K562 (cell line): ENCODE results near the gene RAB1B. TPM values are rescaled to one million over a fixed set of nuclear protein-coding genes. Genes with fewer than 3 reads are reported as not detected.

Source experiments
- ATAC-seq: fragments of 200-7000 bp; cut with Tn5 transposase; 3 replicates; pipeline ENCODE4 v1.9.1; 2020; ENCODE audit warnings: moderate library complexity
- BruUV-seq: library from RNA; stranded (reverse); fragments of 400-500 nt; replicated peaks from 2 replicates; lab custom pipeline; 2021; lab: Mats Ljungman, UMichigan
- CTCF ChIA-PET: fragments of 300-600 bp; formaldehyde crosslinking; extraction: SDS; loops from one replicate; lab custom pipeline; 2021; ENCODE audit warnings: low intra/inter-chr PET ratio; lab: Yijun Ruan, JAX
- POLR2A ChIA-PET: fragments of 300-600, 350-650 bp; sonication (Branson Sonifier 250); formaldehyde crosslinking; extraction: SDS; loops from one replicate; lab custom pipeline; 2021; ENCODE audit warnings: antibody characterized with exemption, inconsistent platforms; lab: Yijun Ruan, JAX
- DNase-seq, 4 experiments: peaks; one replicate each; pipeline versions ENCODE4 v3.0.0 to v3.0.0-alpha.2; 2011 to 2018; ENCODE audit warnings: low spot score in 3 of 4, mixed read lengths in 3 of 4; ENCODE audit errors: extremely low read depth in 1 of 4
- FAIRE-seq: peaks from 2 replicates; lab custom pipeline; 2011; peaks lifted over from hg19 to GRCh38; lab: Jason Lieb, UNC
- H2AFZ ChIP-seq: 2 replicates; pipeline ENCODE4 v1.6.0; 2011; ENCODE audit warnings: low read depth, low read length, control low read depth, inconsistent platforms
- H3K27ac ChIP-seq: fragments of 200-600 bp; 3 replicates; pipeline ENCODE4 v1.8.0; 2011; ENCODE audit warnings: low read depth, mild to moderate bottlenecking, control low read depth, inconsistent platforms, low read length, moderate library complexity, mixed read lengths; ENCODE audit errors: extremely low read depth
- H3K27me3 ChIP-seq, 2 experiments: fragments of 300-600 bp in 1 of 2; 2 replicates in 1 of 2; 3 replicates in 1 of 2; pipeline versions ENCODE4 v1.6.0 to v1.8.0; 2011; ENCODE audit warnings: inconsistent platforms in 2 of 2, low read length in 2 of 2, mild to moderate bottlenecking in 1 of 2, mixed read lengths in 1 of 2, moderate library complexity in 1 of 2; ENCODE audit not compliant: control insufficient read depth in 2 of 2, insufficient read depth in 2 of 2
- H3K36me3 ChIP-seq: fragments of 300-600 bp; 3 replicates; pipeline ENCODE4 v1.8.0; 2011; ENCODE audit warnings: mild to moderate bottlenecking, low read length, inconsistent platforms; ENCODE audit not compliant: control insufficient read depth, insufficient read depth
- H3K4me1 ChIP-seq, 2 experiments: fragments of 200-600 bp in 1 of 2; replicated peaks in 1 of 2; 2 replicates in 1 of 2; 3 replicates in 1 of 2; pipeline versions ENCODE4 v1.5.1 to v1.8.0; 2011; ENCODE audit warnings: inconsistent platforms in 2 of 2, low read length in 2 of 2, mild to moderate bottlenecking in 1 of 2, mixed read lengths in 1 of 2, moderate library complexity in 1 of 2; ENCODE audit not compliant: control insufficient read depth in 2 of 2, insufficient read depth in 2 of 2
- H3K4me2 ChIP-seq: 2 replicates; pipeline ENCODE4 v1.6.1; 2011; ENCODE audit warnings: low read length, control low read depth, inconsistent platforms, mixed read lengths; ENCODE audit not compliant: insufficient read depth
- H3K4me3 ChIP-seq: fragments of 200-600 bp; sonication (generic), shearing (Covaris generic); 2 replicates; pipeline ENCODE4 v1.5.1; 2016; ENCODE audit warnings: control low read depth, inconsistent platforms
- H3K79me2 ChIP-seq: fragments of 200-600 bp; 3 replicates; pipeline ENCODE4 v1.8.0; 2011; ENCODE audit warnings: low read length, inconsistent platforms; ENCODE audit not compliant: control insufficient read depth, insufficient read depth
- H3K9ac ChIP-seq, 2 experiments: 2 replicates each; pipeline versions ENCODE4 v1.6.0 to v1.6.1; 2011; ENCODE audit warnings: low read depth in 2 of 2, low read length in 2 of 2, control low read depth in 1 of 2, inconsistent platforms in 1 of 2, mild to moderate bottlenecking in 1 of 2, mixed read lengths in 1 of 2; ENCODE audit not compliant: insufficient read depth in 1 of 2
- H3K9me1 ChIP-seq: one replicate; pipeline ENCODE4 v1.6.0; 2011; ENCODE audit warnings: inconsistent platforms, mild to moderate bottlenecking, low read length, moderate library complexity; ENCODE audit not compliant: control insufficient read depth, insufficient read depth
- H3K9me3 ChIP-seq: replicated peaks from 2 replicates; pipeline ENCODE4 v1.5.1; 2011; ENCODE audit warnings: low read depth, low read length, inconsistent platforms; ENCODE audit not compliant: control insufficient read depth, insufficient read depth
- H4K20me1 ChIP-seq: replicated peaks from 2 replicates; pipeline ENCODE4 v1.6.1; 2011; ENCODE audit warnings: low read length, inconsistent platforms, mixed read lengths; ENCODE audit not compliant: control insufficient read depth, insufficient read depth
- CXXC5 ChIP-seq: fragments of 250-450 bp; sonication (Bioruptor Pico); IDR thresholded peaks from 2 replicates; pipeline ENCODE4 v1.8.0; 2022; ENCODE audit warnings: inconsistent platforms, mild to moderate bottlenecking, moderate library complexity
- FOXK2 ChIP-seq, 2 experiments: fragments of 450-650 bp; IDR thresholded peaks in 1 of 2; conservative IDR thresholded peaks in 1 of 2; 2 replicates each; pipeline ENCODE4 v1.6.1; 2016; ENCODE audit warnings: low read depth in 2 of 2, mild to moderate bottlenecking in 1 of 2
- FOXP1 ChIP-seq: sonication (generic); formaldehyde crosslinking; IDR thresholded peaks from 2 replicates; pipeline ENCODE4 v1.8.0; 2022; ENCODE audit warnings: mild to moderate bottlenecking, missing genetic modification reagents
- MCM3 ChIP-seq: fragments of 450-650 bp; IDR thresholded peaks from 2 replicates; pipeline ENCODE4 v1.6.1; 2016
- PCBP1 ChIP-seq: fragments of 200-400 bp; formaldehyde crosslinking; IDR thresholded peaks from 2 replicates; pipeline ENCODE4 v1.6.1; 2018; ENCODE audit warnings: mild to moderate bottlenecking, low read depth, low read length; ENCODE audit not compliant: poor library complexity, severe bottlenecking
- POLR3G ChIP-seq: IDR thresholded peaks from 2 replicates; pipeline ENCODE4 v1.6.1; 2011; ENCODE audit not compliant: insufficient read length, insufficient replicate concordance; ENCODE audit errors: extremely low read depth
- SAFB ChIP-seq: fragments of 200-400 bp; formaldehyde crosslinking; IDR thresholded peaks from 2 replicates; pipeline ENCODE4 v1.6.1; 2017; ENCODE audit warnings: low read depth, low read length, borderline replicate concordance
- SIX5 ChIP-seq, 2 experiments: IDR thresholded peaks; 2 replicates each; pipeline ENCODE4 v1.6.1; 2011; ENCODE audit warnings: low read length in 2 of 2, borderline replicate concordance in 1 of 2, low read depth in 1 of 2, mild to moderate bottlenecking in 1 of 2, moderate library complexity in 1 of 2; ENCODE audit not compliant: insufficient read depth in 1 of 2
- TBP ChIP-seq: optimal IDR thresholded peaks from 2 replicates; pipeline ENCODE3; 2011; ENCODE audit warnings: low read depth, low read length, improper control_type of control experiment
- ZBED1 ChIP-seq: IDR thresholded peaks from 2 replicates; pipeline ENCODE4 v1.6.1; 2014
- ZC3H4 ChIP-seq: sonication (generic); formaldehyde crosslinking; IDR thresholded peaks from 2 replicates; pipeline ENCODE4 v1.9.0; 2021; ENCODE audit warnings: missing genetic modification reagents, borderline replicate concordance
- ZNF24 ChIP-seq: fragments of 450-650 bp; IDR thresholded peaks from 2 replicates; pipeline ENCODE4 v1.6.1; 2016
- ZNF449 ChIP-seq: fragments of 250-450 bp; sonication (Bioruptor Pico); IDR thresholded peaks from 2 replicates; pipeline ENCODE4 v1.8.0; 2022; ENCODE audit warnings: moderate library complexity, mild to moderate bottlenecking, inconsistent platforms
- ZNF764 ChIP-seq: fragments of 250-450 bp; sonication (Bioruptor Pico); IDR thresholded peaks from 2 replicates; pipeline ENCODE4 v1.4.0; 2020; ENCODE audit warnings: low read depth, mild to moderate bottlenecking, moderate library complexity
- ZNF766 ChIP-seq: fragments of 200-800 bp; sonication (Bioruptor generic); conservative IDR thresholded peaks from 2 replicates; pipeline ENCODE4 v1.6.1; 2016; ENCODE audit warnings: missing genetic modification characterization, missing compliant biosample characterization
- ZNF830 ChIP-seq: fragments of 250-450 bp; sonication (Bioruptor Pico); IDR thresholded peaks from 2 replicates; pipeline ENCODE4 v1.5.0; 2021; ENCODE audit warnings: mild to moderate bottlenecking
- WGBS: fragments of 100-300 bp; shearing (Covaris generic); methylation state at CpG from one replicate; pipeline ENCODE4 v1.1.6; 2016; ENCODE audit warnings: low coverage, mixed read lengths; ENCODE audit not compliant: insufficient coverage; ENCODE audit errors: missing lambda C conversion rate; 5-methylcytosine and 5-hydroxymethylcytosine counted together
- in situ Hi-C: fragments of 300-500 bp; cut with MboI; formaldehyde crosslinking; loops from 4 replicates; pipeline ENCODE4 v1.15.0; 2018; ENCODE audit warnings: inconsistent platforms, mixed read lengths
- intact Hi-C: fragments of 100-400 bp; cut with micrococcal nuclease; formaldehyde crosslinking; loops from 2 replicates; pipeline ENCODE4 v1.14.2; 2022
- polyA plus RNA-seq, 8 experiments: library from polyadenylated mRNA; depleted of rRNA in 4 of 8; stranded (reverse) in 5 of 8; unstranded in 3 of 8; fragments of >200 nt; fragmentation: Nextera tagmentation in 2 of 8; fragmentation: Illumina TruSeq in 1 of 8; extraction: Ambion mirVana in 2 of 8; extraction: Trizol in 1 of 8; gene quantifications; 2 replicates each; pipeline versions ENCODE4 v1.2.1 to v1.2.3, GENCODE V29; 2011 to 2014; ENCODE audit warnings: inconsistent platforms in 1 of 8, missing spikeins in 1 of 8
- total RNA-seq, 7 experiments: library from RNA; depleted of rRNA in 6 of 7; stranded (reverse); fragments of >200 nt in 6 of 7; fragmentation: Illumina TruSeq in 2 of 7; extraction: Trizol in 2 of 7; gene quantifications; 2 replicates each; pipeline versions ENCODE4 v1.2.1 to v1.2.3, GENCODE V29; 2011 to 2021; ENCODE audit warnings: low replicate concordance in 1 of 7
- TF ChIP-seq, protein P1 (sequence below): fragments of 250-450 bp; sonication (Bioruptor Pico); IDR thresholded peaks from 2 replicates; pipeline ENCODE4 v1.4.0; 2020; ENCODE audit warnings: mild to moderate bottlenecking, moderate library complexity
- TF ChIP-seq, protein P2 (sequence below): fragments of 250-450 bp; sonication (Bioruptor Pico); IDR thresholded peaks from 2 replicates; pipeline ENCODE4 v1.5.1; 2021; ENCODE audit warnings: mild to moderate bottlenecking
- TF ChIP-seq, protein P3 (sequence below): sonication (generic); formaldehyde crosslinking; IDR thresholded peaks from 2 replicates; pipeline ENCODE4 v1.9.0; 2022; ENCODE audit warnings: mild to moderate bottlenecking, missing genetic modification reagents

The RAB1B gene
- total and polyA plus RNA-seq, 9 of the 15 experiments (the other 6 are each of a cell fraction or from before 2014, with no cell fraction given) = 5.6 to 146 (median 98.6) TPM

DNA sequence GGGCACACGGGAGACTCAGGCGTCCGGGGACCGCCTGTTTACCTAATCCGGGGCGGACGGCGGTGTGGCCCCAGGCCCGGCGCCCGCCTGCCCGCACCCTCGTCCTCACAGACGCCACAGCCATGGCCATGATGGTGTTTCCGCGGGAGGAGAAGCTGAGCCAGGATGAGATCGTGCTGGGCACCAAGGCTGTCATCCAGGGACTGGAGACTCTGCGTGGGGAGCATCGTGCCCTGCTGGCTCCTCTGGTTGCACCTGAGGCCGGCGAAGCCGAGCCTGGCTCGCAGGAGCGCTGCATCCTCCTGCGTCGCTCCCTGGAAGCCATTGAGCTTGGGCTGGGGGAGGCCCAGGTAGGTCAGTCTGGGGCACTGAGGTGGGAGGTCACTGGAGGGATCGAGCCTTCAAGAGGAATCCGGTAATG, 10.0 kb upstream of the RAB1B start:
- Histone ChIP-seq H2AFZ (peak overlapping the region; percentile 99), H4K20me1 (no peaks in the 10 kb centered on the region; the same call in 1 of the 2 replicates), H3K36me3 (peaks cover 42% of the 10 kb centered on the region), H3K27me3 (no peaks in the 10 kb centered on the region), H3K9me1 (no peaks in the 10 kb centered on the region), H3K9ac (peak overlapping the region; percentile 82 to 96), H3K4me1 (peaks cover 10 to 23% of the 10 kb centered on the region in 2 experiments; a peak in 4 of 5 replicates), H3K4me3 (peak overlapping the region; percentile 100), H3K9me3 (no peaks in the 10 kb centered on the region), H3K27ac (peak overlapping the region; percentile 68), H3K79me2 (peaks cover 19% of the 10 kb centered on the region), H3K4me2 (peak overlapping the region; percentile 96)
- no peak for FAIRE-seq
- in situ Hi-C loops = no loop called here
- intact Hi-C loops = loop anchor here (1.0 kb wide), 1 partner anchor 36 kb away; no protein-coding TSS in a partner anchor
- ChIA-PET CTCF (no interaction called here), POLR2A (interaction anchor here (0.7 kb wide), 1 partner anchor 21 kb away, joined by 3 read pairs; no protein-coding TSS in a partner anchor)
- no TSS peak for BruUV-seq
- no peak for DNase-seq
- no peak for ATAC-seq
- 6% methylated on average over 23 of the region's 28 CpGs for WGBS
- TF ChIP-seq SIX5 (IDR thresholded peaks at IDR 0.05; ENCODE audit: borderline replicate concordance in 1 of 2, insufficient read depth in 1 of 2, low read depth in 1 of 2, low read length in 2 of 2) = no peak
- TF ChIP-seq ZNF830 (CRISPR knock-in tag) = no peak
- TF ChIP-seq, protein P1, sequence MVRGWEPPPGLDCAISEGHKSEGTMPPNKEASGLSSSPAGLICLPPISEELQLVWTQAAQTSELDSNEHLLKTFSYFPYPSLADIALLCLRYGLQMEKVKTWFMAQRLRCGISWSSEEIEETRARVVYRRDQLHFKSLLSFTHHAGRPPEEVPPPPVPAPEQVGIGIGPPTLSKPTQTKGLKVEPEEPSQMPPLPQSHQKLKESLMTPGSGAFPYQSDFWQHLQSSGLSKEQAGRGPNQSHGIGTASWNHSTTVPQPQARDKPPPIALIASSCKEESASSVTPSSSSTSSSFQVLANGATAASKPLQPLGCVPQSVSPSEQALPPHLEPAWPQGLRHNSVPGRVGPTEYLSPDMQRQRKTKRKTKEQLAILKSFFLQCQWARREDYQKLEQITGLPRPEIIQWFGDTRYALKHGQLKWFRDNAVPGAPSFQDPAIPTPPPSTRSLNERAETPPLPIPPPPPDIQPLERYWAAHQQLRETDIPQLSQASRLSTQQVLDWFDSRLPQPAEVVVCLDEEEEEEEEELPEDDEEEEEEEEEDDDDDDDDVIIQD (CRISPR knock-in tag) = no peak
- TF ChIP-seq, protein P2, sequence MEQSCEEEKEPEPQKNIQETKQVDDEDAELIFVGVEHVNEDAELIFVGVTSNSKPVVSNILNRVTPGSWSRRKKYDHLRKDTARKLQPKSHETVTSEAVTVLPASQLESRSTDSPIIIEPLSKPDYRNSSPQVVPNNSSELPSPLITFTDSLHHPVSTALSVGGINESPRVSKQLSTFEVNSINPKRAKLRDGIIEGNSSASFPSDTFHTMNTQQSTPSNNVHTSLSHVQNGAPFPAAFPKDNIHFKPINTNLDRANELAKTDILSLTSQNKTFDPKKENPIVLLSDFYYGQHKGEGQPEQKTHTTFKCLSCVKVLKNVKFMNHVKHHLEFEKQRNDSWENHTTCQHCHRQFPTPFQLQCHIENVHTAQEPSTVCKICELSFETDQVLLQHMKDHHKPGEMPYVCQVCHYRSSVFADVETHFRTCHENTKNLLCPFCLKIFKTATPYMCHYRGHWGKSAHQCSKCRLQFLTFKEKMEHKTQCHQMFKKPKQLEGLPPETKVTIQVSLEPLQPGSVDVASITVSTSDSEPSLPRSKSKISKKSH = no peak
- peak in 1 of 2 experiments; percentile 57; a peak in 2 of 4 replicates for TF ChIP-seq FOXK2 (conservative IDR thresholded peaks at IDR 0.05 in 1 of 2, IDR thresholded peaks at IDR 0.05 in 1 of 2; ENCODE audit: low read depth in 2 of 2)
- peak; percentile 70; the same call in 1 of the 2 replicates for TF ChIP-seq FOXP1 (CRISPR knock-in tag)
- TF ChIP-seq POLR3G = no peak
- peak; percentile 36; the same call in 1 of the 2 replicates for TF ChIP-seq SAFB
- TF ChIP-seq CXXC5 (CRISPR knock-in tag) = no peak
- no peak for TF ChIP-seq ZNF24
- TF ChIP-seq ZNF766 (CRISPR knock-in tag) = no peak
- no peak for TF ChIP-seq ZC3H4 (CRISPR knock-in tag)
- no peak for TF ChIP-seq ZBED1
- no peak for TF ChIP-seq ZNF449 (CRISPR knock-in tag)
- TF ChIP-seq ZNF764 (CRISPR knock-in tag) = no peak
- peak; percentile 22 for TF ChIP-seq PCBP1
- no peak for TF ChIP-seq TBP
- no peak for TF ChIP-seq MCM3
- TF ChIP-seq, protein P3, sequence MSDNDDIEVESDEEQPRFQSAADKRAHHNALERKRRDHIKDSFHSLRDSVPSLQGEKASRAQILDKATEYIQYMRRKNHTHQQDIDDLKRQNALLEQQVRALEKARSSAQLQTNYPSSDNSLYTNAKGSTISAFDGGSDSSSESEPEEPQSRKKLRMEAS (CRISPR knock-in tag) = peak; percentile 36; the same call in 1 of the 2 replicates
